Activated T-helper 1 cell treated with anti-CD3 and anti-CD28 coated beads, Interleukin-12 subunit alpha, Interleukin-12 subunit beta, Interleukin-2, Interleukin-4 antibody, amounts not matched to agents 30 ng/mL and 10 ng/mL and 1 ng/mL, durations not matched to agents 14 hours and 24 hours and 36 hours (primary cell): Measurements from ENCODE around the gene PYDC2. TPM values are rescaled to one million over a fixed set of nuclear protein-coding genes. Genes with fewer than 3 reads are reported as not detected.

Source experiments
- DNase-seq: peaks from one replicate; pipeline ENCODE4 v3.0.0; 2021; ENCODE audit warnings: low spot score
- H3K27ac Mint-ChIP-seq: one replicate; pipeline ENCODE4 v1.8.0; 2021; ENCODE audit warnings: mild to moderate bottlenecking, mixed read lengths
- H3K27me3 Mint-ChIP-seq: one replicate; pipeline ENCODE4 v1.8.0; 2022; ENCODE audit warnings: mild to moderate bottlenecking, moderate library complexity, mixed read lengths; ENCODE audit not compliant: insufficient read depth
- H3K36me3 Mint-ChIP-seq: one replicate; pipeline ENCODE4 v1.8.0; 2021; ENCODE audit warnings: low read depth, mixed read lengths
- H3K4me1 Mint-ChIP-seq: one replicate; pipeline ENCODE4 v1.8.0; 2021; ENCODE audit warnings: low read depth, mixed read lengths
- H3K4me3 Mint-ChIP-seq: one replicate; pipeline ENCODE4 v1.8.0; 2021; ENCODE audit warnings: mild to moderate bottlenecking, moderate library complexity, mixed read lengths
- H3K9me3 Mint-ChIP-seq: one replicate; pipeline ENCODE4 v1.8.0; 2021; ENCODE audit warnings: mixed read lengths
- intact Hi-C: fragments of 100-400 bp; cut with micrococcal nuclease; formaldehyde crosslinking; loops from one replicate; pipeline ENCODE4 v1.15.1; 2024
- total RNA-seq: library from RNA; stranded (reverse); gene quantifications from 2 replicates; pipeline ENCODE4 v1.2.3, GENCODE V29; 2022

The PYDC2 gene
- total RNA-seq, 1 donor from 2014 or later, result not detected

DNA sequence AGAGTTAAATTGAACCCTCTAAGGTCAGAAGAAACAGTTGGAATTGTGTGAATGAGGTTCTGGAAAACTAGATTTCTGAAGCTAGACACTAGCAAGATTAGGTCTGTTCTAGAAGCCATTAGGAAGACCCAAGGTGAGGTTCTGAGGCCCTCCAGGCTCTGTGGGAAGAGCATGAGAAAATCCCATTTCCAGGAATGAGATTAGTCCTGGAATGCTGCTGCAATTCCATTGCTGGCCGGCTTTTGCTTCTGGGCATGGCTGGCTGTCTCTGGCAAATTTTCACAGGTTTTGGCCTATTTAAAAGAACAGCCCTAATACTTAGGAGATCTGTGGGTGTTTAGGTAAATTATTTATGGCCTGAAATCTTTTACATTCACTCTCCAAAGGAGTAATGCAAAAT is 26.9 kb upstream of the PYDC2 start:
- no peak overlapping the region for H3K4me3 Mint-ChIP-seq
- DNase-seq, result no peak
- no peaks in the 10 kb centered on the region for H3K4me1 Mint-ChIP-seq
- intact Hi-C loops, result no loop called here
- H3K36me3 Mint-ChIP-seq, result no peaks in the 10 kb centered on the region
- no peak overlapping the region for H3K27ac Mint-ChIP-seq
- H3K9me3 Mint-ChIP-seq, result no peaks in the 10 kb centered on the region
- H3K27me3 Mint-ChIP-seq, result peaks cover 2% of the 10 kb centered on the region

DNA sequence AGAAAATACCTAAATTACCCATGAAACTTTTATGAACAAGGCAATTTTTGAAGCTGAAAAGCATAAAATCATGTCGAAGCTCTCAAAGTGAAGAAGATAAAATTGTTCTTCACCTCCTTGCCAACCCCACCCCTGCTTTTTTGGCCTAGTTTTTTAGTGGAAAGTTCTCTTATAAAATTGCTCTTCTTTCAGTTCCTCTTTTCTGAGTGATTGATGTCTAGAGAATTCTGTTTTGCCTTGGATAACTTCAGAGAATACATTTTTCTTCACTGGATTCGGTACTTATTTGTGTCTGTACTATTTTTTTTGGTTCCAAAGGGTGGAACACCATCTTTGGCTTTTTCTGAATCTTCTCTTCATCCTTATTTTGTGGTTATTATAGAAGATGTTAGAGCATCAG is 25.0 kb upstream of the PYDC2 start:
- H3K36me3 Mint-ChIP-seq, result no peaks in the 10 kb centered on the region
- no peaks in the 10 kb centered on the region for H3K9me3 Mint-ChIP-seq
- no peak overlapping the region for H3K27ac Mint-ChIP-seq
- no peaks in the 10 kb centered on the region for H3K4me1 Mint-ChIP-seq
- intact Hi-C loops, result no loop called here
- H3K27me3 Mint-ChIP-seq, result peaks cover 2% of the 10 kb centered on the region
- no peak for DNase-seq
- no peak overlapping the region for H3K4me3 Mint-ChIP-seq

DNA sequence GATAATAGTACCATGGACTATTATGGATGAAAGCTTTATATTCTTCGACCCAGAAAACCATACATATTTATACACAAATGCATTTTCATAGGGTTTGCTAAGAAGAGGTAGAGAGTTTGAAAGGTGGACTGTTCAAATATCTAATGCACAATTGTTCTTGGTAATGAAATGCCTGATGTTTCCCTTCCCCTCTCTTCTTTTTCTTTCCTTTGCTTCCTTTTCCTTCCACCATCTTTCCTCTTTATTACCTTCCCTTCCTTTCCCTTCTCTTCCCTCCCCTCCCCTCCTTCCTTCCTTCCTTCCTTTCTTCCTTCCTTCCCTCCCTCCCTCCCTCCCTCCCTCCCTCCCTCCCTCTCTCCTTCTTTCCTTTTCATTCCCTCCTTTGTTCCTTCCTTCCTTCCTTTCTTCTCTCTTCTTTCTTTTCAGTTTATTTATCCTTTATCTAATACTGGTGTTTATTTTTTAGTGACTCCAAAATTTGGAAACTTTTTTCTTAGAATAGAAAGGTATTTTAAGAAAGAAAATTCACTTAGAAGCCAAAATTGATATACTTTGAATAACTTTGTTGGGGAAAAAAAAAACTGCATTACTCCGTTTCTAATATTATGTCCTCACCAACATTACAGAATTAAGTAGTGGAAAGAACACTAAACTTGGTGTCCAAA is 22.7 kb upstream of the PYDC2 start:
- Mint-ChIP-seq H3K27ac (no peak overlapping the region), H3K27me3 (peaks cover 2% of the 10 kb centered on the region), H3K36me3 (no peaks in the 10 kb centered on the region), H3K9me3 (no peaks in the 10 kb centered on the region), H3K4me3 (no peak overlapping the region), H3K4me1 (no peaks in the 10 kb centered on the region)
- DNase-seq, result no peak
- intact Hi-C loops, result no loop called here

DNA sequence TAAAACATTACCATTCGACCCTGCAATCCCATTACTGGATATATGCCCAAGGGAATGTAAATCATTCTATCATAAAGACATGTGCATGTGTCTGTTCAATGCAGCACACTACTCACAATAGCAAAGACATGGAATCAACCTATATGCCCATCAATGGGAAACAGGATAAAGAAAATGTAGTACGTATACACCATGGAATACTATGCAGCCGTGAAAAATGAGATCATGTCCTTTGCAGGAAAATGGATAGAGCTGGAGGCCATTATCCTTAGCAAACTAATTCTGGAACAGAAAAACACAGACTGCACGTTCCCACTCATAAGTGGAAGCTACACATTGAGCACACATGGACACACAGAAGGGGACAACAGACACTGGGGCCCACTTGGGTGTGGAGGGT is 20.4 kb upstream of the PYDC2 start:
- H3K27me3 Mint-ChIP-seq, result no peaks in the 10 kb centered on the region
- H3K4me1 Mint-ChIP-seq, result no peaks in the 10 kb centered on the region
- H3K36me3 Mint-ChIP-seq, result no peaks in the 10 kb centered on the region
- H3K4me3 Mint-ChIP-seq, result no peak overlapping the region
- intact Hi-C loops, result no loop called here
- no peak overlapping the region for H3K27ac Mint-ChIP-seq
- H3K9me3 Mint-ChIP-seq, result no peaks in the 10 kb centered on the region
- DNase-seq, result no peak

DNA sequence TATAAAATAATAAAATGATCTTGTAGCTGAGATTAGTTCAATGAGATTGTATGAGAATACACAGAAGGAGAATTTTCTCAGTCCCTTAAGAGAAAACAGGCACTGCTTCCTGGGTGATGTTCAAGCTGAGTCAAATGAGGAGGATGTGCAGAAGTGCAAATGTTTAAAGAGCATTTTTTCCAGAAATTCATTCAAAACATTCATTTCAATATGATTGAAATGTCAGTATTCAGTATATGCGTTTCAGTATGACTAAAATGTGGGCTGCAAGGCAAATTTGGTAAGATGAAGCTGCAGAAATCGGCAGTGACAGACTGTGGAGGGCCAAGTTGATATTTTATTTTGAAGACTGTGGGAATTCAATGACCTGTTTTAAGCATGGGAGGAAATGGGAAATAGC is 19.3 kb upstream of the PYDC2 start:
- no peak for DNase-seq
- intact Hi-C loops, result no loop called here
- Mint-ChIP-seq H3K4me3 (no peak overlapping the region), H3K27ac (no peak overlapping the region), H3K4me1 (no peaks in the 10 kb centered on the region), H3K27me3 (no peaks in the 10 kb centered on the region), H3K9me3 (no peaks in the 10 kb centered on the region), H3K36me3 (no peaks in the 10 kb centered on the region)

DNA sequence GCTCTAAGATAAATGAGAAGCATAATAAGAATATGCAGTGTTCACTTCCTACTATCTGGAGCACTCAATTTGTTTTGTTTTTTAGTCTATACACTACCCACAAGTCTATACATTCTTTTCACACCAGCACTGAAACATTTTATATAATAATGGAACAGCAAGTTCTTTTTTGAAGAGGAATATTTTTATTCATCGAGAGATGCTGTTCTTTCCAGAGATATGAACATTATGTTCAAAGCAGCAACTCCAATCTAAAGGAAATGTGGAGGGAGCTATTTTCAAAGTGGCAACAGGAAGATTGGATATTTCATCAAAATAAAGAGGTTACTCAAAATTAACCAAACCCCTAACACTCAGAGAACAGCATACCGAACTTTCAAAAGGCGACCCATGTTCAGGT is 16.4 kb upstream of the PYDC2 start:
- no peaks in the 10 kb centered on the region for H3K9me3 Mint-ChIP-seq

DNA sequence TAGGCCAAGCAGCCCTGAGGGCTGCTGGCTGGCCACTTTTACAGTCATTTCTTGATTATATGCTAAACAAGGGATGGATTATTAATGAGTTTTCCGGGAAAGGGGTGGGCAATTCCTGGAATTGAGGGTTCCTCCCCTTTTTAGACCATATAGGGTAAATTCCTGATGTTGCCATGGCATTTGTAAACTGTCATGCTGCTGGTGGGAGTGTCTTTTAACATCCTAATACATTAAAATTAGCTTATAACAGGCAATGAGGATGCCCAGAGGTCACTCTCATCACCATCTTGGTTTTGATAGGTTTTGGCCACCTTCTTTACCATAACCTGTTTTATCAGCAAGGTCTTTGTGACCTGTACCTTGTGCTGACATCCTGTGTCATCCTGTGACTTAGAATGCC is 11.7 kb upstream of the PYDC2 start:
- no peak for DNase-seq
- Mint-ChIP-seq H3K4me1 (no peaks in the 10 kb centered on the region), H3K4me3 (no peak overlapping the region), H3K9me3 (peaks cover 8% of the 10 kb centered on the region), H3K27ac (no peak overlapping the region), H3K27me3 (no peaks in the 10 kb centered on the region), H3K36me3 (no peaks in the 10 kb centered on the region)
- intact Hi-C loops, result no loop called here

More for the DNA sequence above, 16.4 kb upstream of the PYDC2 start:
- Mint-ChIP-seq H3K4me3 (no peak overlapping the region), H3K27me3 (no peaks in the 10 kb centered on the region), H3K4me1 (no peaks in the 10 kb centered on the region), H3K36me3 (no peaks in the 10 kb centered on the region), H3K27ac (no peak overlapping the region)
- DNase-seq, result no peak
- intact Hi-C loops, result no loop called here

DNA sequence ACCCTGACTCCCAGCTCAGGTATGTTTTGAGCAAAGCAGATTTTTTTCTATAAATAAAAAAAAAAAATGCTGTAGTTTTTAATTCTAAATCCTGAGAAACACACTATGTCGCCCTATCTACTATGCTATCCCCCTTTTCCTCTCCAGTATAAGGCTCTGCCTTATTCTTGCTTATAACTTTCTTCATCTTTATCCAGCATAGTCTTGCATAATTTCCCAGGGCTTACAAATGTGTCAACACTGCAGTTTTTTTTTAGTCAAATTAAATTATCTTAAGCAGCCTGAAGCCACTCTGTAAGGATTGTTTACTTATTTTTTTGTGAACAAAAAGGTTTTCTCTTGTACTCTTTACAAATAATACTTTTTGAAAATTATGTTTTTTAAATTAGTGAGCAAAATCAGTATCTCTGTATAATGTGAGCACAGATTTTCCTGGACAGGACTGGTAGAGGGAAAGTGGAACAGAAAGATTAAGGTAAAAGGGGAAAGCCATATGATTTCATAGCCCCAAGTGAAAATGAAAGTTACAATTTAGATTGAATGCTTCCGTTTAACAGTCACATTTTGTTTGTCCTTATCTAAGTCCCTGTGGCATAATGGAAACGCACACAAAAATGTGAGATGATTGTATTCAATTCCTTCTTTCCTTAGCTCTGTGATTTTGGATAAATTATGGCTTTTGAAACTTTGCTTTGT is 5.6 kb upstream of the PYDC2 start:
- Mint-ChIP-seq H3K4me3 (no peak overlapping the region), H3K4me1 (no peaks in the 10 kb centered on the region), H3K27ac (no peak overlapping the region), H3K36me3 (no peaks in the 10 kb centered on the region), H3K9me3 (peaks cover 8% of the 10 kb centered on the region), H3K27me3 (no peaks in the 10 kb centered on the region)
- DNase-seq, result no peak
- intact Hi-C loops, result no loop called here

DNA sequence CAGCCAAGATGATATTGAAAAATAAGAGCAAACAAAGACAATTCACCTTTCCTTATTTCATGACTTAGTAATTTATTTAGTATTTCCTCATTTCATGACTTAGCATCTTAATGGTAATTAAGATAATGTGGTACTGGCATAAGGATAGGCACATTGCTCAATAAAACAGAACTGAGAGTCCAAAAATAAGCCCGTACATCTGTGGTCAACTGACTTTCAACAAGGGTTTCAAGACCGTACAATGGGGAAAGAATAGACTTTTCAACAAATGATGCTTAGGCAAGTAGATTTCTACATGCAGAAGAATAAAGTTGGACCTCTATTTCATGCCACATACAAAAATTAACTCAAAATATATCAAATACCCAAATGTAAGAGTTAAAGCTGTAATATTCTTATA is 603 bp upstream of the PYDC2 start:
- Mint-ChIP-seq H3K27me3 (no peaks in the 10 kb centered on the region), H3K4me1 (no peaks in the 10 kb centered on the region), H3K27ac (no peak overlapping the region), H3K4me3 (no peak overlapping the region), H3K36me3 (no peaks in the 10 kb centered on the region), H3K9me3 (no peaks in the 10 kb centered on the region)
- intact Hi-C loops, result no loop called here
- DNase-seq, result no peak

DNA sequence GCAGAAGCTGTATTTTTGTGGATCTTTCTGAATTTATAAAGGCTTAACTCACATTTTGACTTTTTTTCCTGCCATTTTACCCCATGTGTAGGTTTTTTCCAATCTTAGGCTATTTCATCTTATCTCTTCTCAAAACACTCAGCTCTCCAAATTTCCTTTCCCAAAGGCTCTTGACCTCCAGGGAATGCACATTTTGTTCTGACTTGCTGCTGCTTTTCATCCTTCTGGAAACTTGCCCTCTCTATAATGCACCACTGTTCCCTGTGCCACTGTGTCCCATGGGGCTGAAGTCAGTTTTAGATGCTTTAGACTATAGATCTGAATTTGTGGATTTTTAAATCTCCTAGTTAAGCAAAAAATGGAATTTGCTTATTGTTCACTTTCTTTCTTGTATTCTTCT is 9.1 kb downstream of the PYDC2 start:
- Mint-ChIP-seq H3K27me3 (no peaks in the 10 kb centered on the region), H3K36me3 (no peaks in the 10 kb centered on the region), H3K9me3 (peaks cover 4% of the 10 kb centered on the region), H3K4me3 (no peak overlapping the region), H3K27ac (no peak overlapping the region), H3K4me1 (no peaks in the 10 kb centered on the region)
- intact Hi-C loops, result no loop called here
- no peak for DNase-seq

DNA sequence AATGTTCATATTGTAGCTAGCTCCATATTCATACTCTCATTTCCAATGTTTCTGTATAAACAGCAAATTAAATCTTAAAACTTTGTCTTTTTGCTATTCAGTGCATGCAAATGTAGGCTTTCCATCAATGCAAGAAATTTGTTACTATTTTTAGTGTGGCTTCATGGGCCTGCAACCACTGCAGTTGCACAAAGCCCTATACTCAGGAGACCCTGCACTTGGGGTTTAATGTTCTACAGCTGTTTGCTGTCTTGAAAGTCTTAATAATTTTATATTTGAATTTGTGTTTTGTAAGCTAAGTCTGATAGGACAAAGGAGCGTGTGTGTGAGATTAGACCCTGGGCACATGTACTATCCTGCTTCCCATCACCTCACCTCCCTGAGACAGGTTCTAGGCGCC is 9.6 kb downstream of the PYDC2 start:
- Mint-ChIP-seq H3K27ac (no peak overlapping the region), H3K4me1 (no peaks in the 10 kb centered on the region), H3K4me3 (no peak overlapping the region), H3K36me3 (no peaks in the 10 kb centered on the region), H3K27me3 (no peaks in the 10 kb centered on the region), H3K9me3 (peaks cover 4% of the 10 kb centered on the region)
- intact Hi-C loops, result no loop called here
- DNase-seq, result no peak

DNA sequence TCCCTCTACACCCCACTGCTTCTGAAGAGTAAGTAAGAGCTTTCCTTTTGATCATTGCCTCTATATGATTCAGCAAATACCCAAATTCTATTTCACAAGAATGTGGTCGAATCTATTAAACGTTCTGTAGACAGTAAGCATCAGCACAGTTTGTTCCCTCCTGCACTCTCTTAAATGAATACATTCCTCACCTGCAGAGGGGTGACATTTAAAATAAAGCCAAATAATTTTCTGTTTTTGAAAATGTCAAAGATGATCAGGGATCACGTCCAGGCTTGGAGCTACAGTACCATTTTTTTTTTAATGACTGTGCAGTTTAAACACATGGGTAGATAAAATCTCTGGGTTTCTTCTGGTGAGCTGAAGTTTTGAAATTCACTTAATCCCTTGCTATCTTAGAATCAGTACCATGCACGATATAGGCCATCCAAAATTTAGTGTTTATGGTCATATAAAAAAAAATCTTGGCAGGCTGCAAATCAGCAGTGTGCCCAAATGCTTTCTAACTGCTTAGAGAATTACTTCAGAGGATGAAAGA is 12.8 kb downstream of the PYDC2 start:
- Mint-ChIP-seq H3K27me3 (no peaks in the 10 kb centered on the region), H3K27ac (no peak overlapping the region), H3K36me3 (no peaks in the 10 kb centered on the region), H3K4me3 (no peak overlapping the region), H3K4me1 (no peaks in the 10 kb centered on the region), H3K9me3 (peaks cover 1% of the 10 kb centered on the region)
- no peak for DNase-seq
- intact Hi-C loops, result no loop called here

DNA sequence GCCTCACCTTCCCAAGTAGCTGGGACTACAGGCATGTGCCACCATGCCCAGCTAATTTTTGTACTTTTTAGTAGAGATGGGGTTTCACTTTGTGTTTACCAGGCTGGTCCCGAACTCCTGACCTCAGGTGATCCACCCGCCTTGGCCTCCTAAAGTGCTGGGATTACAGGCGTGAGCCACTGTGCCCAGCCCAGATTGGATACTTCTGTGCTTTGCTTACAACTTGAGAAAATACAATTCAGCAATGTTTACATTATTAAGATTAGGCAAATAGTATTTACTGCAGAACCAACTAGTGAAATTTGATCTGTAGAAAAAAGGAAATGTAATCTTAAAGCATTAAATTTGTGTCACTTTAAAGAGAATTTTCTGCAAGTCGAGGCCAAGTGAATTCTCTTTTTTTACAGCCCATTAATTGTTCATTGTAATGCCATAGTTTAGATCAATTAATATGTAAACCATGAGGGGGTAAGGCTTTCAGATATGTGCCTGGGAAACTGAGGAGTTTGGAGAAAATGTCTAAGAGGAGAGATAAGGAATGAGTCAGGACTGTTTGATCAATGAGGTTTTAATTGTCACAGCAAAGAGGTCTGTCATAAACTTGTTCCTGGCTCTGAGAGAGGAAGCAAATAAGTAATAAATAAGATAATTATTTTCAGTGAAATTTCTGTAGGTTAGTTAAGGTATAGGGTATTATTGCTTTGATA is 15.3 kb downstream of the PYDC2 start:
- Mint-ChIP-seq H3K9me3 (peaks cover 5% of the 10 kb centered on the region), H3K4me3 (no peak overlapping the region), H3K4me1 (no peaks in the 10 kb centered on the region), H3K27ac (no peak overlapping the region), H3K27me3 (no peaks in the 10 kb centered on the region), H3K36me3 (no peaks in the 10 kb centered on the region)
- intact Hi-C loops, result no loop called here
- no peak for DNase-seq
